Stimulated activated CD4-positive, alpha-beta T cell treated with anti-CD3 and anti-CD28 coated beads, TNF-alpha, amount 100 ng/mL, for 48 hours (primary cell): ENCODE data around the gene KCP.

Experiments used
- DNase-seq, 3 donors: peaks; one replicate each; pipeline ENCODE4 v3.0.0-alpha.2; 2020; ENCODE audit warnings: low read depth in 3 of 3

KCP gene

GRCh38 chr7:128906766-128907559 is 3.5 kb downstream of the KCP start:
- DNase-seq = no peak

DNA sequence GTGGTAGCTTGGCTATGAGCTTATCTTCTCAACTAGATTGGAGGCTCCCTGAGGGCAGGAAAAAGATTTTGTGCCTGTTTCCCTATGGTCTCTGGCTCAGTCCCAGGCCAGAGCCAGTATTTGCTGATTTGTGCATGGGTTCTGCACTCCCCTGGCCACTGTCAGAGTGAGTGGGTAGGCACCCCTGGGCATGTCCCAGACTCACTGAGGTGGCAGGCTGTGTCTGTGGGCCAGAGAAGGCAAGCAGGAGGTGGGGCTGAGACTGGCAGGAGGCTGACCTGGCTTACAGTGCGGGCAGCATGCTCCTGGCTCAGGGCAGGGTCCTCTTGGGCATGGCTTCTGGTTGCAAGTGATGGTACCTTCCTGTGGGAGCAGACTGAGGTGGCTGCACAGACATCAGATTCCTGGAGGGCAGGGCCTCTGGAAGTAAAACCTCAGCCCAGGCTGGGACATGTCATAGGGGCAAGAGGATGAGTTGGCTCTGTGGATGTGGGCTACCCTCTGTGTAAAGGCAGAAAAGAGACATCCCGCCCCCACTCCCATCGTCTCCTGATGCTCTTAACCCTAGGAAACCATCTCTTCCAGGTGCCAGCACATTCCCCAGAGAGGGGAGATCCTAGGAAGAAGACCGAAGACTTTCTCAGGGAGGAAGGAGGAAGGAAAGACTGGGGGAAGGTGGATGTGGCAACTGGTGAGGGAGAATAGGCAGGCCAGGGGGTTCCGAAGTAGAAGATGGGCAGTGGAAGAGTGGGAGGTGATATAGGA is 4.3 kb downstream of the KCP start:
- DNase-seq = no peak

- no peak for DNase-seq
Observed at GRCh38 chr7:128904381-128905197, 5.9 kb downstream of the KCP start.

- DNase-seq = no peak
Observed at GRCh38 chr7:128903621-128904361, 6.7 kb downstream of the KCP start.

GRCh38 chr7:128902761-128903585 is 7.5 kb downstream of the KCP start:
- DNase-seq = no peak

GRCh38 chr7:128900237-128900636 is 10.3 kb downstream of the KCP start:
- DNase-seq = no peak

- DNase-seq = no peak
Observed at GRCh38 chr7:128899392-128899791, 11.1 kb downstream of the KCP start.

- no peak for DNase-seq
Observed at GRCh38 chr7:128895320-128895719, 15.2 kb downstream of the KCP start.

GRCh38 chr7:128894101-128894440 is 16.4 kb downstream of the KCP start:
- DNase-seq = no peak

GRCh38 chr7:128893251-128894100 is 17.0 kb downstream of the KCP start:
- no peak for DNase-seq

GRCh38 chr7:128892521-128893250 is 17.8 kb downstream of the KCP start:
- DNase-seq = no peak

DNA sequence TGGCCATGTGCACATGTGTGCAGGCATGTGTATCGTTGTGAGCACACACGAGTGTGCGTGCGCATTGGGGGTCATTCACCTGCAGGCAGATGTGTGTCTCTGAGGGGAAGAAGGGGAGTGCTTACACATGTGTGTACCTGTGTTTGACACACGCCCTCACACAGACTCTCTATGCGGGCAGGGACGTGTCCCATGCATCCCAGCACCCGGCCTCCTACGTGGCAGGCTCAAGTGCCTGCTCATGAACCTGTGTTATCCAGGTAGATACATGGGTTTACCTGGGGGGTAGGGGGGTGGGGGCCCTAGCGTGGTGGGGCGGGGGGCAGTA is 18.6 kb downstream of the KCP start:
- DNase-seq = no peak

DNA sequence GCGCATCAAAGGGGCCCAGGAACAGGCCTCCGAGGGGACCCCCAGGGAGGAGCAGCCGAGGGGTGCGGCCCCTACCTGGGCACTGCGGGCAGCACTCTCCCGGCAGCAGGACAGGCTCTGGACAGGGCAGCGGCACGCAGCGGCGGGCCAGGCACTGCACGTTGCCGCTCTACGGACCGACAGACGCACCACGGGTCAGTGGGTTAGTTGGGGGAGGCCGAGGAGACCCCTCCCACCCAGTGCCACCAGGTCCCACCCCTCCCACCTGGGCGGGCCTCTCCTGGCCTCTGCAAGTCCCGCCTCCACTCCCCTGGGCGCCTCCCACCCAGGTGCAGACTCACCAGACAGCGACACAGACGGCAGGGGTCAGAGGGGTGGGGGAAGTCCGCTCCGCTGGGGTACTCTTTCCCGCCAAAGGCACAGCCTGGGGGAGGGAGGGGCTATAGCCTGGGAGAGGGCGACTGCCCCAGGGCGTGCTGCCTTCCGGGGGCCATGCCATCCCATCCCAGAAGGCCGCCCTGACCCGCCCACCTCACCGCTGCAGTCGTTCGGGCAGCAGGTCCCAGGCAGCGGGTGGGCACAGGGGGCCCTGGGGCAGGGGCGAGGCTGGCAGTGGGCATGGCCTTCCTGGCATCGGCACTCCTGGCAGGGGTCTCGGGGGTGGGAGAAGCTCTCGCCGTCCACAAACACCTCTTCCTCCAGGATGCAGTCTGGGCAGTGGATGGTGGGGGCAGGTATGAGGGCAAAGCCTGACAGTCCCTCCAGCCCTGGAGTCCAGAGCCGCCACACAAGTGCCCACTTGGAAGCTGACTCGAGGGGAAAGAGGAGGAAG is 19.2 kb downstream of the KCP start:
- DNase-seq = no peak

DNA sequence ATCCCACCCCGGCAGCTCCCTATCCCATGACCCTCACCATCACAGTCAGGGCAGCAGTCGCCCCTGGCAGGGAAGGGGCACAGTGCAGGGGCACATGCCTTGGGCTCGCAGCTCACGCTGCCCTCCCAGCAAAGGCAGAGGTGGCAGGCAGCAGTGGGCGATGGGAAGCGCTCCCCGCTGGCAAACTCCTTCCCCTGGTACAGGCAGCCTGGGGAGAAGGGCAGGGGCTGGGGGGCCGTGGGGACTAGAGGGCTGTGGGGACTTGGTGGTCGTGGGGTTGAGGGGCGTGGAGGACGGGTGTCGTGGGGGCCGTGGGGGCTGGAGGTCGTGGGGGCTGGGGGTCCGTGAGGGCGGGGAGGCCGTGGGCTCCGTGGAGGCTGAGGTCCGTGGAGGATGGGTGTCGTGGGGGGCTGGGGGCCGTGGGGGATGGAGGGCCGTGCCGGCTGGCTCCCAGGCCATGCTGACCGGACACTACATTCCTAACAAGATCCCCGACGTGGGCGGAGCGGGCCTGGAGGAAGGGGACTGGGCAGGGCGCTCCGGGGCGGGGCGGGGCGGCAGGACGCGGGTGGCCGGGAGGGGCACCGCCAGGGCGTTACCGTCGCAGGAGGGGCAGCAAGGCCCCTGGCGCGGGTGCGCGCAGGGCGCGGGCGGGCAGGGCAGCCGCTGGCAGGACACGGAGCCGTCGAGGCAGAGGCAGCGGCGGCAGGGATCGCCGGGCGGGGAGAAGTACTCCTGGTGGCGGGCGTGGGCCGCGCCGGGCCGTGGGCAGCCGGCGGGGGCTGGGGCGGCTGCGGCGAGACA is 20.0 kb downstream of the KCP start:
- no peak for DNase-seq

DNA sequence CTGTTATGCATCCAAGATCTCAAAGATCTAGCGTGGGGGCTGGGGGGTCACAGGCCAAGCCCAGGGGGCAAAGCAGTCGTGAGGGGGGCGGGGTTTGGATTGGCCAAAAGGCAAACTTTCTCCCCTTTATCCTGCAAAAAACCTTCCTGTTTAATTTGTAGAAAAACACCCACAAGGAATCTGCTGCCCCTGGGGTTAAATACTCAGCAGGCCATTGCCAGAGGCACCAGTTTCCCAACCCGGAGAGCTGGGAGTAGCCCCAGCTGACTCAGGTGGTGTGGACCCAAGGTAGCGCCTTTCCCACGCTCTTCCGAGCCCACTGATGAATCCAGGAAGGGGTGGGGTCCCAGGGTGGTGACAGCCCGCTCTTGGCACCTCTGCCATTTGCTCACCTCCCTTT is 21.4 kb downstream of the KCP start:
- no peak for DNase-seq

GRCh38 chr7:128888756-128889095 is 21.8 kb downstream of the KCP start:
- DNase-seq = no peak

DNA sequence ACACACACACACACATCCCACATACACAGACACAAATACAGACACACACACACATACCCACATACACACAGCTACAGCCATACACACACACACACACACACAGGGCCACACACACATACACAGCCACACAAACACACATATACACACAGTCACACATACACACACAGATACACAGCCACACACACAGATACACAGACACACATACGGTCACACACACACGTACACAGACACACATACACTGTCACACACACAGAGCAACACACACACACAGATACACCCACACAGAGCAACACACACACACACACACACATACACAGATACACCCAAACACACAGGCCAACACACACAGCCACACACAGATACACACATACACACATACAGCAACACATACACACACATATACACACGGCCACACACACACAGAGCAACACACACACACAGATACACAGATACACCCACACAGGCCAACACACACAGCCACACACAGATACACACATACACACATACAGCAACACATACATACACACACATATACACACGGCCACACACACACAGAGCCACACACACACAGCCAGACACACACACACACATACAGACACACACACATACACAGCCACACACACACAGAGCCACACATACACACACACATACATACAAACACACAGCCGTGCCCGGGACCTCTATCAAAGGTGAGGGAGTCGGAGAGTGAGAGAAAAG is 22.3 kb downstream of the KCP start:
- no peak for DNase-seq
